Neuronal stem cell (in vitro differentiated cells): ENCODE results near the gene GRID2IP.
"Not testable (repeated sequence)": the region's sequence is repeated elsewhere in the genome, so short reads cannot be mapped to it uniquely, and the experiment has no call there.

Experiments
- DNase-seq: peaks from one replicate; pipeline ENCODE4 v3.0.0-alpha.2; 2013; ENCODE audit warnings: low spot score
- H2AFZ ChIP-seq: one replicate; pipeline ENCODE4 v1.6.1; 2013; ENCODE audit warnings: mild to moderate bottlenecking, low read length, inconsistent platforms
- H2AK5ac ChIP-seq: 2 replicates; pipeline ENCODE4 v1.6.1; 2013; ENCODE audit warnings: low read depth, mild to moderate bottlenecking, inconsistent platforms, low read length, moderate library complexity, mixed read lengths
- H2BK120ac ChIP-seq: 2 replicates; pipeline ENCODE4 v1.6.1; 2013; ENCODE audit warnings: low read depth, mild to moderate bottlenecking, inconsistent platforms, low read length, moderate library complexity, mixed read lengths
- H2BK12ac ChIP-seq: one replicate; pipeline ENCODE4 v1.6.1; 2013; ENCODE audit warnings: low read length, inconsistent platforms
- H2BK15ac ChIP-seq: 2 replicates; pipeline ENCODE4 v1.6.1; 2013; ENCODE audit warnings: mild to moderate bottlenecking, low read length, inconsistent platforms, mixed read lengths
- H2BK5ac ChIP-seq: one replicate; pipeline ENCODE4 v1.6.1; 2013; ENCODE audit warnings: inconsistent platforms, mild to moderate bottlenecking, low read length, moderate library complexity
- H3K14ac ChIP-seq: one replicate; pipeline ENCODE4 v1.6.1; 2013; ENCODE audit warnings: low read length, inconsistent platforms
- H3K18ac ChIP-seq: 2 replicates; pipeline ENCODE4 v1.6.1; 2013; ENCODE audit warnings: low read length, inconsistent platforms
- H3K23ac ChIP-seq: 2 replicates; pipeline ENCODE4 v1.6.1; 2013; ENCODE audit warnings: low read depth, mild to moderate bottlenecking, mixed read lengths, low read length, inconsistent platforms; ENCODE audit not compliant: poor library complexity
- H3K27ac ChIP-seq: replicated peaks from 3 replicates; pipeline ENCODE4 v1.5.1; 2013; ENCODE audit warnings: low read length, inconsistent platforms
- H3K27me3 ChIP-seq, 3 experiments: 2 replicates each; pipeline ENCODE4 v1.6.1; 2013; ENCODE audit warnings: low read length in 3 of 3, mild to moderate bottlenecking in 2 of 3, inconsistent platforms in 1 of 3, low read depth in 1 of 3, mixed read lengths in 1 of 3, moderate library complexity in 1 of 3; ENCODE audit not compliant: control insufficient read depth in 3 of 3, insufficient read depth in 3 of 3
- H3K36me3 ChIP-seq, 2 donors: replicated peaks in 1 of 2; 2 replicates each; pipeline ENCODE4 v1.6.1; 2013; ENCODE audit warnings: low read length in 2 of 2; ENCODE audit not compliant: control insufficient read depth in 2 of 2, insufficient read depth in 2 of 2
- H3K4ac ChIP-seq: 2 replicates; pipeline ENCODE4 v1.6.1; 2013; ENCODE audit warnings: inconsistent platforms, mild to moderate bottlenecking, low read length, moderate library complexity
- H3K4me1 ChIP-seq, 2 donors: 1 replicate in 1 of 2; 2 replicates in 1 of 2; pipeline ENCODE4 v1.6.1; 2013; ENCODE audit warnings: low read length in 2 of 2, low read depth in 1 of 2; ENCODE audit not compliant: control insufficient read depth in 2 of 2, insufficient read depth in 1 of 2
- H3K4me2 ChIP-seq: one replicate; pipeline ENCODE4 v1.6.1; 2013; ENCODE audit warnings: mild to moderate bottlenecking, low read length, inconsistent platforms; ENCODE audit not compliant: insufficient read depth, poor library complexity, severe bottlenecking
- H3K4me3 ChIP-seq, 2 donors: 2 replicates each; pipeline ENCODE4 v1.5.1; 2013; ENCODE audit warnings: low read length in 2 of 2, mild to moderate bottlenecking in 2 of 2, inconsistent platforms in 1 of 2, moderate library complexity in 1 of 2
- H3K79me1 ChIP-seq: one replicate; pipeline ENCODE4 v1.6.1; 2013; ENCODE audit warnings: low read depth, mild to moderate bottlenecking, inconsistent platforms, low read length, moderate library complexity
- H3K9ac ChIP-seq: one replicate; pipeline ENCODE4 v1.6.1; 2013; ENCODE audit warnings: mild to moderate bottlenecking, low read depth, low read length, inconsistent platforms; ENCODE audit not compliant: poor library complexity
- H3K9me3 ChIP-seq, 2 donors: replicated peaks in 1 of 2; 2 replicates each; pipeline versions ENCODE3 to v1.6.1; 2013; ENCODE audit warnings: low read length in 2 of 2, mild to moderate bottlenecking in 2 of 2, inconsistent platforms in 1 of 2, low read depth in 1 of 2, mixed read lengths in 1 of 2, moderate library complexity in 1 of 2; ENCODE audit not compliant: control insufficient read depth in 2 of 2, insufficient read depth in 1 of 2
- H4K8ac ChIP-seq: one replicate; pipeline ENCODE4 v1.6.1; 2013; ENCODE audit warnings: low read depth, mild to moderate bottlenecking, inconsistent platforms, low read length, moderate library complexity
- H4K91ac ChIP-seq: one replicate; pipeline ENCODE4 v1.6.1; 2013; ENCODE audit warnings: low read length, low read depth, mild to moderate bottlenecking, inconsistent platforms; ENCODE audit not compliant: poor library complexity
- WGBS, 2 donors: extraction: QIAGEN DNeasy Blood & Tissue Kit; methylation state at CpG; one replicate each; pipeline ENCODE4 v1.1.7; 2013; ENCODE audit warnings: missing lambda C conversion rate in 2 of 2, mixed read lengths in 1 of 2; ENCODE audit not compliant: insufficient read length in 2 of 2, insufficient replicate concordance in 1 of 2; ENCODE audit errors: extremely low coverage in 2 of 2; 5-methylcytosine and 5-hydroxymethylcytosine counted together

Gene GRID2IP

GRCh38 chr7:6475433-6476186 is 75.7 kb downstream of the GRID2IP start:
- Histone ChIP-seq H3K4me3 (no peak overlapping the region), H3K4ac (no peak overlapping the region), H4K8ac (no peak overlapping the region), H3K27ac (no peak overlapping the region), H2AK5ac (no peak overlapping the region), H3K9ac (no peak overlapping the region), H3K4me1 (no peaks in the 10 kb centered on the region), H3K36me3 (peaks cover 16 to 90% of the 10 kb centered on the region in 2 donors), H2AFZ (no peak overlapping the region), H4K91ac (no peak overlapping the region), H2BK15ac (no peak overlapping the region), H3K79me1 (peaks cover 4% of the 10 kb centered on the region), H3K14ac (no peak overlapping the region), H3K9me3 (no peaks in the 10 kb centered on the region), H2BK12ac (no peak overlapping the region), H2BK120ac (no peak overlapping the region), H2BK5ac (no peak overlapping the region), H3K4me2 (no peak overlapping the region), H3K23ac (no peak overlapping the region), H3K18ac (no peak overlapping the region), H3K27me3 (no peaks in the 10 kb centered on the region)
- DNase-seq, result no peak
- no CpG with 5 or more reads among the region's 3 CpGs for WGBS, 2 donors

- WGBS, 2 donors, result no CpG with 5 or more reads among the region's 8 CpGs
- H3K18ac ChIP-seq, result no peak overlapping the region
- no peak overlapping the region for H3K4me3 ChIP-seq
- H3K27ac ChIP-seq, result no peak overlapping the region
- H3K79me1 ChIP-seq, result no peaks in the 10 kb centered on the region
- no peak overlapping the region for H2BK5ac ChIP-seq
- no peak overlapping the region for H3K4ac ChIP-seq
- no peak overlapping the region for H3K23ac ChIP-seq
- no peaks in the 10 kb centered on the region for H3K4me1 ChIP-seq
- H2AK5ac ChIP-seq, result no peak overlapping the region
- H3K9me3 ChIP-seq, result peaks cover 15 to 26% of the 10 kb centered on the region in 2 donors
- no peak for DNase-seq
- H2BK120ac ChIP-seq, result no peak overlapping the region
- H3K4me2 ChIP-seq, result no peak overlapping the region
- no peak overlapping the region for H3K14ac ChIP-seq
- H3K27me3 ChIP-seq, result no peaks in the 10 kb centered on the region
- H3K9ac ChIP-seq, result no peak overlapping the region
- H2BK12ac ChIP-seq, result no peak overlapping the region
- H4K91ac ChIP-seq, result no peak overlapping the region
- no peak overlapping the region for H2BK15ac ChIP-seq
- no peak overlapping the region for H4K8ac ChIP-seq
- no peak overlapping the region for H2AFZ ChIP-seq
- peaks cover 34 to 93% of the 10 kb centered on the region in 2 donors for H3K36me3 ChIP-seq
Measured at GRCh38 chr7:6465862-6466261, 85.4 kb downstream of the GRID2IP start.

GRCh38 chr7:6463609-6464008 is 87.7 kb downstream of the GRID2IP start:
- not testable (repeated sequence) for DNase-seq
- no CpG with 5 or more reads among the region's 5 CpGs for WGBS, 2 donors

GRCh38 chr7:6461946-6462550 is 89.2 kb downstream of the GRID2IP start:
- WGBS, 2 donors, result no CpG with 5 or more reads among the region's 4 CpGs
- H3K27ac ChIP-seq, result no peak overlapping the region
- H3K4me3 ChIP-seq, result no peak overlapping the region
- no peak overlapping the region for H3K18ac ChIP-seq
- no peaks in the 10 kb centered on the region for H3K79me1 ChIP-seq
- no peaks in the 10 kb centered on the region for H3K27me3 ChIP-seq
- peaks cover 26 to 64% of the 10 kb centered on the region in 2 donors for H3K36me3 ChIP-seq
- no peaks in the 10 kb centered on the region for H3K4me1 ChIP-seq
- no peak overlapping the region for H2AK5ac ChIP-seq
- no peak for DNase-seq
- no peak overlapping the region for H2BK15ac ChIP-seq
- no peak overlapping the region for H3K4me2 ChIP-seq
- no peak overlapping the region for H3K23ac ChIP-seq
- H3K4ac ChIP-seq, result no peak overlapping the region
- peaks cover 11 to 17% of the 10 kb centered on the region in 2 donors for H3K9me3 ChIP-seq
- no peak overlapping the region for H4K91ac ChIP-seq
- H2BK12ac ChIP-seq, result no peak overlapping the region
- no peak overlapping the region for H2AFZ ChIP-seq
- no peak overlapping the region for H2BK120ac ChIP-seq
- H4K8ac ChIP-seq, result no peak overlapping the region
- no peak overlapping the region for H2BK5ac ChIP-seq
- no peak overlapping the region for H3K14ac ChIP-seq
- no peak overlapping the region for H3K9ac ChIP-seq

More at GRCh38 chr7:6463609-6464008, 87.7 kb downstream of the GRID2IP start:
- H2BK12ac ChIP-seq, H2AFZ ChIP-seq, H3K4ac ChIP-seq, H2BK5ac ChIP-seq, H3K9ac ChIP-seq, H4K8ac ChIP-seq, H4K91ac ChIP-seq, H2BK15ac ChIP-seq, H3K23ac ChIP-seq, H3K27ac ChIP-seq, H3K4me1 ChIP-seq, H3K14ac ChIP-seq, H3K27me3 ChIP-seq, H3K4me2 ChIP-seq, H3K18ac ChIP-seq, H3K79me1 ChIP-seq, H3K4me3 ChIP-seq, H2BK120ac ChIP-seq, H2AK5ac ChIP-seq: not testable (repeated sequence)
- H3K36me3 ChIP-seq, result peaks cover 31 to 79% of the 10 kb centered on the region in 2 donors
- peaks cover 15 to 26% of the 10 kb centered on the region in 2 donors for H3K9me3 ChIP-seq
